Measurements from ENCODE around the gene ANK2. TPM values are rescaled to one million over a fixed set of nuclear protein-coding genes. Genes with fewer than 3 reads are reported as not detected.

Gene ANK2
- total RNA-seq, 2 donors from 2014 or later, result 9.9 to 11.5 TPM

GRCh38 chr4:113303315-113303714 is 253.9 kb downstream of the ANK2 start:
- Histone ChIP-seq H3K27ac (no peak overlapping the region), H3K4me1 (no peaks in the 10 kb centered on the region), H3K27me3 (no peaks in the 10 kb centered on the region), H3K9me3 (no peaks in the 10 kb centered on the region), H3K36me3 (replicated peaks in 1 of 2; ENCODE audit: insufficient read depth in 1 of 2, low read depth in 2 of 2) (no peaks in the 10 kb centered on the region), H3K4me3 (no peak overlapping the region)
- ATAC-seq (no peak), DNase-seq (no peak)
- intact Hi-C loops (cut with DNase I), result no loop called here
- 55 to 69% methylated on average over 1 of the region's 1 CpG for WGBS, 2 donors
- no peak for TF ChIP-seq CTCF (IDR thresholded peaks at IDR 0.05)
- no peak for TF ChIP-seq POLR2A (IDR thresholded peaks at IDR 0.05)

GRCh38 chr4:113311047-113311446 is 261.6 kb downstream of the ANK2 start:
- no peak for TF ChIP-seq CTCF (IDR thresholded peaks at IDR 0.05)
- no peak for TF ChIP-seq POLR2A (IDR thresholded peaks at IDR 0.05)
- DNase-seq, result no peak
- Histone ChIP-seq H3K9me3 (no peaks in the 10 kb centered on the region), H3K27ac (no peak overlapping the region), H3K4me1 (no peaks in the 10 kb centered on the region), H3K27me3 (no peaks in the 10 kb centered on the region), H3K36me3 (replicated peaks in 1 of 2; ENCODE audit: insufficient read depth in 1 of 2, low read depth in 2 of 2) (no peaks in the 10 kb centered on the region), H3K4me3 (no peak overlapping the region)
- no peak for ATAC-seq
- 76 to 86% methylated on average over 2 of the region's 2 CpGs for WGBS, 2 donors
- intact Hi-C loops (cut with DNase I), result no loop called here

GRCh38 chr4:113312529-113312928 is 263.1 kb downstream of the ANK2 start:
- DNase-seq, result no peak
- no peaks in the 10 kb centered on the region for H3K9me3 ChIP-seq
- no peaks in the 10 kb centered on the region for H3K36me3 ChIP-seq (replicated peaks in 1 of 2; ENCODE audit: insufficient read depth in 1 of 2, low read depth in 2 of 2)
- no peak for ATAC-seq
- no peak overlapping the region for H3K4me3 ChIP-seq
- no peaks in the 10 kb centered on the region for H3K4me1 ChIP-seq
- H3K27ac ChIP-seq, result no peak overlapping the region
- no peaks in the 10 kb centered on the region for H3K27me3 ChIP-seq
- 49 to 54% methylated on average over 3 of the region's 3 CpGs for WGBS, 2 donors
- TF ChIP-seq CTCF (IDR thresholded peaks at IDR 0.05), result no peak
- TF ChIP-seq POLR2A (IDR thresholded peaks at IDR 0.05), result no peak
- intact Hi-C loops (cut with DNase I), result no loop called here

- H3K4me3 ChIP-seq, result no peak overlapping the region
- H3K36me3 ChIP-seq (replicated peaks in 1 of 2; ENCODE audit: insufficient read depth in 1 of 2, low read depth in 2 of 2), result no peaks in the 10 kb centered on the region
- 79 to 84% methylated on average over 3 of the region's 3 CpGs for WGBS, 2 donors
- intact Hi-C loops (cut with DNase I), result no loop called here
- TF ChIP-seq POLR2A (IDR thresholded peaks at IDR 0.05) (no peak), CTCF (IDR thresholded peaks at IDR 0.05) (no peak)
- H3K27ac ChIP-seq, result no peak overlapping the region
- H3K9me3 ChIP-seq, result no peaks in the 10 kb centered on the region
- no peaks in the 10 kb centered on the region for H3K27me3 ChIP-seq
- no peak for DNase-seq
- H3K4me1 ChIP-seq, result no peaks in the 10 kb centered on the region
- ATAC-seq, result no peak
Observed at GRCh38 chr4:113314426-113314825, 265.0 kb downstream of the ANK2 start.

GRCh38 chr4:113316879-113317278 is 267.4 kb downstream of the ANK2 start:
- TF ChIP-seq CTCF (IDR thresholded peaks at IDR 0.05) (no peak), POLR2A (IDR thresholded peaks at IDR 0.05) (no peak)
- no peaks in the 10 kb centered on the region for H3K9me3 ChIP-seq
- H3K4me1 ChIP-seq, result no peaks in the 10 kb centered on the region
- intact Hi-C loops (cut with DNase I), result no loop called here
- H3K27ac ChIP-seq, result no peak overlapping the region
- no peak overlapping the region for H3K4me3 ChIP-seq
- DNase-seq, result no peak
- no peaks in the 10 kb centered on the region for H3K36me3 ChIP-seq (replicated peaks in 1 of 2; ENCODE audit: insufficient read depth in 1 of 2, low read depth in 2 of 2)
- H3K27me3 ChIP-seq, result no peaks in the 10 kb centered on the region
- ATAC-seq, result no peak
- 43 to 55% methylated on average over 4 of the region's 4 CpGs for WGBS, 2 donors
